ENCODE data around the gene FBXL3. TPM values are rescaled to one million over a fixed set of nuclear protein-coding genes. Genes with fewer than 3 reads are reported as not detected.

The FBXL3 gene
- total RNA-seq, 1 donor from 2014 or later: 25.5 TPM

GRCh38 chr13:77001540-77001939, 25.4 kb downstream of the FBXL3 start:
- Mint-ChIP-seq H3K9me3 (no peaks in the 10 kb centered on the region), H3K4me3 (no peak overlapping the region), H3K36me3 (peaks cover 18% of the 10 kb centered on the region), H3K27ac (no peak overlapping the region), H3K4me1 (no peaks in the 10 kb centered on the region), H3K27me3 (ENCODE audit: insufficient read depth, low read depth) (no peaks in the 10 kb centered on the region)
- Histone ChIP-seq H3K4me2 (no peak overlapping the region), H3K9me3 (ENCODE audit: low read depth) (no peaks in the 10 kb centered on the region), H2AFZ (replicated peaks) (no peak overlapping the region), H3K27me3 (no peaks in the 10 kb centered on the region), H3K4me3 (no peak overlapping the region), H3K79me2 (ENCODE audit: low read depth) (peaks cover 5% of the 10 kb centered on the region), H4K20me1 (ENCODE audit: low read depth) (peaks cover 5% of the 10 kb centered on the region), H3F3A (ENCODE audit: low read depth) (peaks cover 18% of the 10 kb centered on the region), H3K4me1 (no peaks in the 10 kb centered on the region), H3K36me3 (no peaks in the 10 kb centered on the region), H3K9ac (no peak overlapping the region), H3K27ac (no peak overlapping the region)
- no peak for TF ChIP-seq CTCF (IDR thresholded peaks at IDR 0.05)
- TF ChIP-seq EZH2 (IDR thresholded peaks at IDR 0.05): no peak
- TF ChIP-seq EZH2phosphoT487 (IDR thresholded peaks at IDR 0.05): no peak
- DNase-seq (ENCODE audit: low spot score): no peak

DNA sequence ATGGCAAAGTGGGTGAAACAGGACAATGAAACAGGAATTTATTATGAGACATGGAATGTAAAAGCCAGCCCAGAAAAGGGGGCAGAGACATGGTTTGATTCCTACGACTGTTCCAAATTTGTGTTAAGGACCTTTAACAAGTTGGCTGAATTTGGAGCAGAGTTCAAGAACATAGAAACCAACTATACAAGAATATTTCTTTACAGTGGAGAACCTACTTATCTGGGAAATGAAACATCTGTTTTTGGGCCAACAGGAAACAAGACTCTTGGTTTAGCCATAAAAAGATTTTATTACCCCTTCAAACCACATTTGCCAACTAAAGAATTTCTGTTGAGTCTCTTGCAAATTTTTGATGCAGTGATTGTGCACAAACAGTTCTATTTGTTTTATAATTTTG, 26.5 kb downstream of the FBXL3 start:
- Histone ChIP-seq H3K27ac (no peak overlapping the region), H4K20me1 (ENCODE audit: low read depth) (peaks cover 5% of the 10 kb centered on the region), H3K79me2 (ENCODE audit: low read depth) (peaks cover 5% of the 10 kb centered on the region), H3K4me3 (no peak overlapping the region), H3K4me1 (no peaks in the 10 kb centered on the region), H3K9me3 (ENCODE audit: low read depth) (no peaks in the 10 kb centered on the region), H3K4me2 (no peak overlapping the region), H3K27me3 (no peaks in the 10 kb centered on the region), H3F3A (ENCODE audit: low read depth) (peaks cover 18% of the 10 kb centered on the region), H3K36me3 (no peaks in the 10 kb centered on the region), H3K9ac (no peak overlapping the region), H2AFZ (replicated peaks) (no peak overlapping the region)
- no peak for DNase-seq (ENCODE audit: low spot score)
- no peak for TF ChIP-seq CTCF (IDR thresholded peaks at IDR 0.05)
- TF ChIP-seq EZH2phosphoT487 (IDR thresholded peaks at IDR 0.05): no peak
- TF ChIP-seq EZH2 (IDR thresholded peaks at IDR 0.05): no peak
- Mint-ChIP-seq H3K27me3 (ENCODE audit: insufficient read depth, low read depth) (no peaks in the 10 kb centered on the region), H3K9me3 (no peaks in the 10 kb centered on the region), H3K4me1 (no peaks in the 10 kb centered on the region), H3K4me3 (no peak overlapping the region), H3K27ac (no peak overlapping the region), H3K36me3 (peaks cover 22% of the 10 kb centered on the region)

DNA sequence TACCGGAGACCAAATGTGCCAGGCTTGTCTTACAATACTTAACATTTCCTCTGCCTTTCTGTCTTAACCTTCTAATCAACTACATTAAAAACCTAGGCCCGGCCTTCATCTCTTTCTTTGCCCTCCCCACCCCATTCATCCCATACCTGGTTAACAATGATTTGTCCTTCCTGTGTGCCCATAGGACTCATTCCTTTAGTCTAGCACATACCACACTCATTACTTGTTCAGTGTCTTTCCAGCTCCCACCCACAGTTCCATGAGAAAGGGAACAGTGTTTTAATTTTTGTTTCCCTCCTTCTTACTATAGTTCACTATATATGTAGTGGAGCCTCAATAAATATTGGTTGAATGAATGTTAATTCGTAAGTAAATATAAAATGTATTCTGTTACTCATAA, 32.7 kb downstream of the FBXL3 start:
- H3K27me3 Mint-ChIP-seq (ENCODE audit: insufficient read depth, low read depth): peaks cover 3% of the 10 kb centered on the region
- Histone ChIP-seq H2AFZ (replicated peaks) (no peak overlapping the region), H3K27me3 (no peaks in the 10 kb centered on the region), H4K20me1 (ENCODE audit: low read depth) (no peaks in the 10 kb centered on the region), H3K36me3 (no peaks in the 10 kb centered on the region), H3K4me3 (no peak overlapping the region), H3K4me2 (no peak overlapping the region), H3K9ac (no peak overlapping the region), H3K79me2 (ENCODE audit: low read depth) (peaks cover 22% of the 10 kb centered on the region), H3F3A (ENCODE audit: low read depth) (peaks cover 7% of the 10 kb centered on the region), H3K9me3 (ENCODE audit: low read depth) (no peaks in the 10 kb centered on the region), H3K4me1 (peaks cover 8% of the 10 kb centered on the region), H3K27ac (no peak overlapping the region)
- peak overlapping the region; percentile 20 for H3K4me3 Mint-ChIP-seq
- H3K36me3 Mint-ChIP-seq: peaks cover 18% of the 10 kb centered on the region
- H3K9me3 Mint-ChIP-seq: no peaks in the 10 kb centered on the region
- H3K27ac Mint-ChIP-seq: no peak overlapping the region
- DNase-seq (ENCODE audit: low spot score): no peak
- peaks cover 17% of the 10 kb centered on the region for H3K4me1 Mint-ChIP-seq
- TF ChIP-seq EZH2 (IDR thresholded peaks at IDR 0.05): no peak
- TF ChIP-seq CTCF (IDR thresholded peaks at IDR 0.05): no peak

All from neural progenitor cell (in vitro differentiated cells).